WTC11 (cell line): ENCODE measurements around the gene HECTD4.

Experiments
- ELF4 ChIP-seq: sonication (generic); formaldehyde crosslinking; IDR thresholded peaks from 2 replicates; pipeline ENCODE4 v1.8.1; 2022; ENCODE audit warnings: low read depth, mild to moderate bottlenecking, moderate library complexity, missing genetic modification reagents
- ETV6 ChIP-seq: sonication (generic); formaldehyde crosslinking; IDR thresholded peaks from 2 replicates; pipeline ENCODE4 v1.8.1; 2022; ENCODE audit warnings: mild to moderate bottlenecking, missing genetic modification reagents
- TF ChIP-seq, protein P1 (sequence below): fragments of 200-600 bp; IDR thresholded peaks from 2 replicates; pipeline ENCODE4 v1.8.0; 2022; ENCODE audit warnings: antibody characterized with exemption
- TF ChIP-seq, protein P2 (sequence below): sonication (generic); formaldehyde crosslinking; IDR thresholded peaks from 2 replicates; pipeline ENCODE4 v1.8.1; 2022; ENCODE audit warnings: low read depth, missing genetic modification reagents, borderline replicate concordance

DNA sequence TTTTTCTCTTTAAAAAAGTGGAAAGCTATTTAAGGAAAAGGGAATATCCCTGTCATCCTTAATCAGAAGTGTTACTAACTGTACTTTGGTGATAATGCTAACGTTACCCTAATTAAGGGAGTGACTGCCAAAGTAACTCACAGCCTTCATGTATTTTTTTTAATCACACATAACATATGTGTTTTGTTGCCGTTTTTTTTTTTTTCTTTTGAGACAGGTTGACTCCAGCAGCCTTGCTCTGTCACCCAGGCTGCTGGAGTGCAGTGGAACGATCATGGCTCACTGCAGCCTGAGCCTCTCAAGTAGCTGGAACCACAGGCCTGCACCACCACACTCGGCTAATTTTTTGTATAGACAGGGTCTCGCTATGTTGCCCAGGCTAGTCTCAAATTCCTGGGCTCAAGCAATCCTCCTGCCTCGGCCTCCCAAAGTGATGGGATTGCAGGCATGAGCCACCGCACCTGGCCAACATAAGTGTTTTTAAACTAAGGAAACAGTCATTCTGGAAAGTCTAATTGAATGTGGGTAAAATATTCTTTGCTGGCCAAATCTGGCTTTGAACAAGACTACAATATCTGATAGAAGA lies 56.5 kb downstream of the HECTD4 start:
- TF ChIP-seq ELF4 (CRISPR knock-in tag) (no peak), ETV6 (no peak)
- TF ChIP-seq, protein P1, sequence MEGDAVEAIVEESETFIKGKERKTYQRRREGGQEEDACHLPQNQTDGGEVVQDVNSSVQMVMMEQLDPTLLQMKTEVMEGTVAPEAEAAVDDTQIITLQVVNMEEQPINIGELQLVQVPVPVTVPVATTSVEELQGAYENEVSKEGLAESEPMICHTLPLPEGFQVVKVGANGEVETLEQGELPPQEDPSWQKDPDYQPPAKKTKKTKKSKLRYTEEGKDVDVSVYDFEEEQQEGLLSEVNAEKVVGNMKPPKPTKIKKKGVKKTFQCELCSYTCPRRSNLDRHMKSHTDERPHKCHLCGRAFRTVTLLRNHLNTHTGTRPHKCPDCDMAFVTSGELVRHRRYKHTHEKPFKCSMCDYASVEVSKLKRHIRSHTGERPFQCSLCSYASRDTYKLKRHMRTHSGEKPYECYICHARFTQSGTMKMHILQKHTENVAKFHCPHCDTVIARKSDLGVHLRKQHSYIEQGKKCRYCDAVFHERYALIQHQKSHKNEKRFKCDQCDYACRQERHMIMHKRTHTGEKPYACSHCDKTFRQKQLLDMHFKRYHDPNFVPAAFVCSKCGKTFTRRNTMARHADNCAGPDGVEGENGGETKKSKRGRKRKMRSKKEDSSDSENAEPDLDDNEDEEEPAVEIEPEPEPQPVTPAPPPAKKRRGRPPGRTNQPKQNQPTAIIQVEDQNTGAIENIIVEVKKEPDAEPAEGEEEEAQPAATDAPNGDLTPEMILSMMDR: no peak
- TF ChIP-seq, protein P2, sequence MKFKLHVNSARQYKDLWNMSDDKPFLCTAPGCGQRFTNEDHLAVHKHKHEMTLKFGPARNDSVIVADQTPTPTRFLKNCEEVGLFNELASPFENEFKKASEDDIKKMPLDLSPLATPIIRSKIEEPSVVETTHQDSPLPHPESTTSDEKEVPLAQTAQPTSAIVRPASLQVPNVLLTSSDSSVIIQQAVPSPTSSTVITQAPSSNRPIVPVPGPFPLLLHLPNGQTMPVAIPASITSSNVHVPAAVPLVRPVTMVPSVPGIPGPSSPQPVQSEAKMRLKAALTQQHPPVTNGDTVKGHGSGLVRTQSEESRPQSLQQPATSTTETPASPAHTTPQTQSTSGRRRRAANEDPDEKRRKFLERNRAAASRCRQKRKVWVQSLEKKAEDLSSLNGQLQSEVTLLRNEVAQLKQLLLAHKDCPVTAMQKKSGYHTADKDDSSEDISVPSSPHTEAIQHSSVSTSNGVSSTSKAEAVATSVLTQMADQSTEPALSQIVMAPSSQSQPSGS (CRISPR knock-in tag): no peak
